Endothelial cell of umbilical vein (primary cell): Measurements from ENCODE around the gene C9orf152. TPM values are rescaled to one million over a fixed set of nuclear protein-coding genes. Genes with fewer than 3 reads are reported as not detected.

ENCODE experiments used
- BruUV-seq: library from RNA; stranded (reverse); fragments of 400-500 nt; replicated peaks from 2 replicates; lab custom pipeline; 2021; lab: Mats Ljungman, UMichigan
- CTCF ChIA-PET: fragments of 300-600, 350-600 bp; sonication (Branson Sonifier 250); formaldehyde crosslinking; loops from one replicate; lab custom pipeline; 2021; ENCODE audit warnings: antibody characterized with exemption, inconsistent platforms; lab: Charles Lee
- POLR2A ChIA-PET: fragments of 300-600, 350-600 bp; sonication (Branson Sonifier 250); formaldehyde crosslinking; loops from one replicate; lab custom pipeline; 2021; ENCODE audit warnings: antibody characterized with exemption, inconsistent platforms; lab: Charles Lee
- DNase-seq: peaks from one replicate; pipeline ENCODE4 v3.0.0-alpha.2; 2011; ENCODE audit warnings: low read depth, low spot score
- FAIRE-seq: peaks from 2 replicates; lab custom pipeline; 2011; peaks lifted over from hg19 to GRCh38; lab: Jason Lieb, UNC
- H2AFZ ChIP-seq: 2 replicates; pipeline ENCODE4 v1.6.0; 2012; ENCODE audit warnings: low read depth, low read length, control low read depth, inconsistent platforms
- H3K27ac ChIP-seq: 2 replicates; pipeline ENCODE4 v1.5.1; 2011; ENCODE audit warnings: low read depth, mild to moderate bottlenecking, control low read depth, low read length, moderate library complexity; ENCODE audit not compliant: insufficient read depth
- H3K27me3 ChIP-seq, 2 experiments: 2 replicates each; pipeline versions ENCODE4 v1.6.0 to v1.6.1; 2011; ENCODE audit warnings: low read length in 2 of 2, mixed read lengths in 1 of 2; ENCODE audit not compliant: control insufficient read depth in 2 of 2, insufficient read depth in 2 of 2
- H3K36me3 ChIP-seq, 2 experiments: 2 replicates in 1 of 2; 3 replicates in 1 of 2; pipeline ENCODE4 v1.5.1; 2011; ENCODE audit warnings: low read length in 2 of 2, mild to moderate bottlenecking in 1 of 2, moderate library complexity in 1 of 2; ENCODE audit not compliant: control insufficient read depth in 2 of 2, insufficient read depth in 2 of 2; ENCODE audit errors: extremely low read depth in 1 of 2
- H3K4me1 ChIP-seq: 3 replicates; pipeline ENCODE4 v1.5.1; 2011; ENCODE audit warnings: mild to moderate bottlenecking, low read length; ENCODE audit not compliant: control insufficient read depth, insufficient read depth; ENCODE audit errors: extremely low read depth
- H3K4me2 ChIP-seq: 2 replicates; pipeline ENCODE4 v1.6.1; 2011; ENCODE audit warnings: low read length, control low read depth, mixed read lengths; ENCODE audit not compliant: insufficient read depth
- H3K4me3 ChIP-seq, 3 experiments: fragments of 200-600 bp in 1 of 3; sonication (generic), shearing (Covaris generic) in 1 of 3; replicated peaks in 1 of 3; 2 replicates each; pipeline ENCODE4 v1.5.1; 2011 to 2016; ENCODE audit warnings: control low read depth in 3 of 3, low read length in 3 of 3, mild to moderate bottlenecking in 2 of 3, inconsistent platforms in 1 of 3, low read depth in 1 of 3, moderate library complexity in 1 of 3; ENCODE audit not compliant: insufficient read depth in 1 of 3
- H3K79me2 ChIP-seq: 2 replicates; pipeline ENCODE4 v1.6.0; 2012; ENCODE audit warnings: low read length, inconsistent platforms; ENCODE audit not compliant: control insufficient read depth, insufficient read depth
- H3K9ac ChIP-seq: replicated peaks from 2 replicates; pipeline ENCODE3; 2011; ENCODE audit warnings: low read length, control low read depth; ENCODE audit not compliant: insufficient read depth; ENCODE audit errors: extremely low read depth
- H3K9me1 ChIP-seq: replicated peaks from 3 replicates; pipeline ENCODE4 v1.6.0; 2011; ENCODE audit warnings: mild to moderate bottlenecking, low read length; ENCODE audit not compliant: control insufficient read depth, insufficient read depth; ENCODE audit errors: extremely low read depth
- H3K9me3 ChIP-seq: replicated peaks from 2 replicates; pipeline ENCODE4 v1.5.1; 2012; ENCODE audit warnings: low read length, inconsistent platforms; ENCODE audit not compliant: control insufficient read depth, insufficient read depth
- H4K20me1 ChIP-seq: replicated peaks from 2 replicates; pipeline ENCODE3; 2011; ENCODE audit warnings: mild to moderate bottlenecking, low read length; ENCODE audit not compliant: control insufficient read depth, insufficient read depth; ENCODE audit errors: extremely low read depth
- EZH2 ChIP-seq: IDR thresholded peaks from 2 replicates; pipeline ENCODE4 v1.6.1; 2012; ENCODE audit warnings: borderline replicate concordance, low read depth, mild to moderate bottlenecking, moderate library complexity, low read length, inconsistent platforms; ENCODE audit not compliant: severe bottlenecking
- FOS ChIP-seq: IDR thresholded peaks from 2 replicates; pipeline ENCODE4 v1.6.1; 2011; ENCODE audit warnings: mild to moderate bottlenecking, low read length, moderate library complexity, borderline replicate concordance; ENCODE audit not compliant: insufficient read depth
- GATA2 ChIP-seq: IDR thresholded peaks from 2 replicates; pipeline ENCODE4 v1.7.0; 2011; ENCODE audit warnings: low read depth, mild to moderate bottlenecking, moderate library complexity, mixed read lengths, low read length; ENCODE audit not compliant: insufficient read length, insufficient read depth
- JUN ChIP-seq: IDR thresholded peaks from 2 replicates; pipeline ENCODE4 v1.6.1; 2011; ENCODE audit warnings: borderline replicate concordance, low read depth; ENCODE audit not compliant: insufficient read length, insufficient read depth
- MAX ChIP-seq: IDR thresholded peaks from 2 replicates; pipeline ENCODE4 v1.6.1; 2011; ENCODE audit not compliant: insufficient read depth, insufficient read length
- MYC ChIP-seq: IDR thresholded peaks from one replicate; pipeline ENCODE4 v1.6.1; 2011; ENCODE audit warnings: mild to moderate bottlenecking, low read depth, low read length
- POLR2A ChIP-seq: IDR thresholded peaks from 2 replicates; pipeline ENCODE4 v1.6.1; 2012; ENCODE audit warnings: low read depth, mild to moderate bottlenecking, control low read depth, low read length
- POLR2AphosphoS5 ChIP-seq: IDR thresholded peaks from 2 replicates; pipeline ENCODE4 v1.6.1; 2012; ENCODE audit warnings: low read depth, mild to moderate bottlenecking, control low read depth, low read length, moderate library complexity; ENCODE audit not compliant: insufficient read depth
- dilution Hi-C: fragments of 300-500 bp; cut with MboI; formaldehyde crosslinking; loops from one replicate; pipeline ENCODE4 v1.15.0; 2019; ENCODE audit warnings: low sequenced_read_pairs; ENCODE audit not compliant: extremely low pct_ligation_motif_present
- intact Hi-C: fragments of 100-400 bp; cut with micrococcal nuclease; formaldehyde crosslinking; loops from one replicate; pipeline ENCODE4 v1.10.0; 2022
- polyA plus RNA-seq, 4 experiments: library from polyadenylated mRNA; depleted of rRNA in 3 of 4; stranded (reverse) in 3 of 4; unstranded in 1 of 4; fragments of >200 nt; gene quantifications; 2 replicates each; pipeline versions ENCODE4 v1.2.1 to v1.2.3, GENCODE V29; 2011 to 2012; ENCODE audit warnings: missing spikeins in 1 of 4
- total RNA-seq: library from RNA; stranded (reverse); gene quantifications from 2 replicates; pipeline ENCODE4 v1.2.3, GENCODE V29; 2021
- TF ChIP-seq, protein P1 (sequence below), 2 donors: IDR thresholded peaks; 1 replicate in 1 of 2; 2 replicates in 1 of 2; pipeline ENCODE4 v1.5.1; 2011; ENCODE audit warnings: low read length in 2 of 2, mild to moderate bottlenecking in 2 of 2, moderate library complexity in 2 of 2, control low read depth in 1 of 2, inconsistent platforms in 1 of 2, low read depth in 1 of 2; ENCODE audit not compliant: insufficient read depth in 1 of 2; ENCODE audit errors: extremely low read depth in 1 of 2

Gene C9orf152
- total and polyA plus RNA-seq, 2 donors (not counting 3 experiments of a cell fraction or from before 2014, with no cell fraction given): not detected

- dilution Hi-C loops (loop anchor here (25.0 kb wide), 1 partner anchor 243 kb away; no protein-coding TSS in a partner anchor), intact Hi-C loops (no loop called here)
- no peak overlapping the region for H3K27ac ChIP-seq
- H3K27me3 ChIP-seq: no peaks in the 10 kb centered on the region
- H3K4me2 ChIP-seq: no peak overlapping the region
- ChIA-PET POLR2A (no interaction called here), CTCF (interaction anchor here (1.1 to 9.3 kb wide), 2 partner anchors 30 to 254 kb away, joined by 3 to 117 read pairs; no protein-coding TSS in a partner anchor)
- no peak overlapping the region for H2AFZ ChIP-seq
- no peak for FAIRE-seq
- H3K4me1 ChIP-seq: peaks cover 17% of the 10 kb centered on the region
- H3K4me3 ChIP-seq: no peak overlapping the region
- peaks cover 5% of the 10 kb centered on the region for H4K20me1 ChIP-seq
- no peak for DNase-seq
- BruUV-seq: no TSS peak
- H3K9me1 ChIP-seq: no peaks in the 10 kb centered on the region
- TF ChIP-seq, protein P1, sequence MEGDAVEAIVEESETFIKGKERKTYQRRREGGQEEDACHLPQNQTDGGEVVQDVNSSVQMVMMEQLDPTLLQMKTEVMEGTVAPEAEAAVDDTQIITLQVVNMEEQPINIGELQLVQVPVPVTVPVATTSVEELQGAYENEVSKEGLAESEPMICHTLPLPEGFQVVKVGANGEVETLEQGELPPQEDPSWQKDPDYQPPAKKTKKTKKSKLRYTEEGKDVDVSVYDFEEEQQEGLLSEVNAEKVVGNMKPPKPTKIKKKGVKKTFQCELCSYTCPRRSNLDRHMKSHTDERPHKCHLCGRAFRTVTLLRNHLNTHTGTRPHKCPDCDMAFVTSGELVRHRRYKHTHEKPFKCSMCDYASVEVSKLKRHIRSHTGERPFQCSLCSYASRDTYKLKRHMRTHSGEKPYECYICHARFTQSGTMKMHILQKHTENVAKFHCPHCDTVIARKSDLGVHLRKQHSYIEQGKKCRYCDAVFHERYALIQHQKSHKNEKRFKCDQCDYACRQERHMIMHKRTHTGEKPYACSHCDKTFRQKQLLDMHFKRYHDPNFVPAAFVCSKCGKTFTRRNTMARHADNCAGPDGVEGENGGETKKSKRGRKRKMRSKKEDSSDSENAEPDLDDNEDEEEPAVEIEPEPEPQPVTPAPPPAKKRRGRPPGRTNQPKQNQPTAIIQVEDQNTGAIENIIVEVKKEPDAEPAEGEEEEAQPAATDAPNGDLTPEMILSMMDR (IDR thresholded peaks at IDR 0.05; ENCODE audit: extremely low read depth in 1 of 2, insufficient read depth in 1 of 2, low read depth in 1 of 2, low read length in 2 of 2): no peak
- TF ChIP-seq EZH2: no peak
- no peak for TF ChIP-seq GATA2
- no peak for TF ChIP-seq MYC
- TF ChIP-seq FOS: no peak
- no peak for TF ChIP-seq POLR2AphosphoS5
- no peak for TF ChIP-seq MAX
- TF ChIP-seq JUN: no peak
- no peak for TF ChIP-seq POLR2A
- H3K79me2 ChIP-seq: peaks cover 99% of the 10 kb centered on the region
- no peaks in the 10 kb centered on the region for H3K9me3 ChIP-seq
- peaks cover 8 to 9% of the 10 kb centered on the region in 2 experiments for H3K36me3 ChIP-seq
- no peak overlapping the region for H3K9ac ChIP-seq
Measured at GRCh38 chr9:110155751-110156150, 52.2 kb downstream of the C9orf152 start.
